Endometrial microvascular endothelial cells (primary cell): ENCODE measurements around the gene NUP37. TPM values are rescaled to one million over a fixed set of nuclear protein-coding genes. Genes with fewer than 3 reads are reported as not detected.
"Not testable (repeated sequence)": the region's sequence is repeated elsewhere in the genome, so short reads cannot be mapped to it uniquely, and the experiment has no call there.

Source experiments
- in situ Hi-C: cut with HindIII; loops from 2 replicates; pipeline ENCODE4 v1.10.0; 2017; ENCODE audit warnings: low sequenced_read_pairs, low pct_unique_long_range_greater_than_20kb; ENCODE audit errors: inconsistent ontology term
- total RNA-seq: library from RNA; depleted of rRNA; stranded (reverse); fragments of >200 nt; gene quantifications from one replicate; pipeline ENCODE4 v1.2.3, GENCODE V29; 2015; ENCODE audit errors: inconsistent ontology term

The NUP37 gene, protein sequence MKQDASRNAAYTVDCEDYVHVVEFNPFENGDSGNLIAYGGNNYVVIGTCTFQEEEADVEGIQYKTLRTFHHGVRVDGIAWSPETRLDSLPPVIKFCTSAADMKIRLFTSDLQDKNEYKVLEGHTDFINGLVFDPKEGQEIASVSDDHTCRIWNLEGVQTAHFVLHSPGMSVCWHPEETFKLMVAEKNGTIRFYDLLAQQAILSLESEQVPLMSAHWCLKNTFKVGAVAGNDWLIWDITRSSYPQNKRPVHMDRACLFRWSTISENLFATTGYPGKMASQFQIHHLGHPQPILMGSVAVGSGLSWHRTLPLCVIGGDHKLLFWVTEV
- 99.0 TPM for total RNA-seq

DNA sequence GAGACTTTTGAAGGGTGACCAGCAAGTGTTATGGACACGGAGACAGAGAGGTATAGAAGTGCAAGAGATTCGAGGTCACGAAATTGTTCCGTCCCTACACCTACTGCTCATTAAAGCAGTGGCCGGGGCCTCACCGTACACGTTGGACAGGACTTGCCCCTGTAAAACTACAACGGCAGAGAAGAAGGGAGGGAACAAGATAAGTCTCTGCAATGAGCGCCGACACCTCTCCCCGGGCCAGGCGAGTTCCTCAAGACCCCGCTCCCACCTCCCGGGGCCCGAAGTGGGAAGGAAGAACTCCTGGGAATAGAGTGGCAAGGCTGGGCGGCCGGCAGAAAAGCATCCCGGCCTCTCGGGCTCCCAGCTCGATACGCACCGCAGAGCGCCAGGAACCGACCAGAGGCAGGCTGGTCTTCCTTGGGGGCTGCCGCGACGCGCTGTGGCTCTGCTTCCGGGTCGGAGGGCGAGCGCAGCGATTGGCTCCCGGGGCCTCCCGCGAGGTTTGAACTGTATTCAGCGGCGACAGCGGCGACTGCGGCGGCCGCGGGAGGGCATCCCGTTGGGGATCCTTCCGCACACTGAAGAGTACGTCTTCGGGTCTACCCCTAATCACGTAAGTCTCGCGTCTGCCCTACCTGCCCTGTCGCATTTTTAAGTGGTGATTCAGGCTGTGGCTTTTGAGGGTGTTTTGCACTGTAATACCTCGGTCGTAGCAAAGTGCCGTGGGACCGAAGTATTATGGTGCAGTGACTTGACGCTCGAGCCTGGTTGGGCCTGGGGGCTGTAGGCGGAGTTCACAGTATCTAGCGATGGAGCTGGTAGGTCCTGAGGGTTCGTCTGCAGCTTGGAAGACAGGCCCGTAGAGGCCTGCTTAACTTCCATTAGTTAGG is at the start of gene NUP37, which contains the start of gene PARPBP:
Gene NUP37 (minus strand): TSS at position 441 of the 890 bp plus-strand sequence. CDS start 1,596 bp downstream, outside the sequence.
Gene PARPBP (plus strand): TSS at position 510 of the 890 bp plus-strand sequence. CDS start 3,706 bp downstream, outside the sequence.
- in situ Hi-C loops, result no loop called here

DNA sequence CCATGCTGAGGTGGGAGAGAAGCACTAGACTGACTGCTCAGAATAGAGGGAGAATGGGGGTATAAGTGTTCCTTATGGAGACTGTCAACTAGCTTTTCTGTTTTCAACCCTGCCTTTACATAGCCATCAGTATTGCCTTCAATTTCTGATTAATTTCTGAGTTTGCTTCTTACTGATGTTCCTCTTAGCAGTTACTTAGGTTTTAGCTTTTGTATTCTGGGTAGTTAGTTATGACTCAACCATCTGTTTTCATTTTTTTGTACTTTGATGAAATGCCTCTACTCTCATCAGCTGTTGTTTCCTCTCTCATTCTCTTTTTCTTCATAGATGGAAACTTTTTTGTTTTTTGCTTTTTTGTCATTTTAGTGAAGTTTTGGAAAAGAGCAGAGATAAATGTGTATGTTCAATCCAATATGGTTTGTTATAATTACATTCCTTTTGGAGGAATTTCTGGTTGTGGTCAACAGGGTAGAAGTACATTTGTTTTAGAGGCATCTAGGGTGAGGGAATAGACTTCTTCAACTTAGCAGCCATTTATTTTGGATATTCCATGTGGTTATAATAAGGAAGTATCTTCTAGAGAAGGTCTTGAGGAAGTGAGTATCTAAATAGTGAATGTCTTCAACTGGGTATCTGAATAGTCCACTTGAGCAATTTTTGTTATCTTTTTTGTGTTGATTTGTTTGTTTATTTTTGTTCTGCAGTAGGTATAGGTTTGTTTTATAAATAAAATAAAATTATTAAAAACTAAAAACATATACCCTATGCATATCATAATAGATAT is 48.1 kb upstream of the NUP37 start:
- in situ Hi-C loops, result no loop called here

DNA sequence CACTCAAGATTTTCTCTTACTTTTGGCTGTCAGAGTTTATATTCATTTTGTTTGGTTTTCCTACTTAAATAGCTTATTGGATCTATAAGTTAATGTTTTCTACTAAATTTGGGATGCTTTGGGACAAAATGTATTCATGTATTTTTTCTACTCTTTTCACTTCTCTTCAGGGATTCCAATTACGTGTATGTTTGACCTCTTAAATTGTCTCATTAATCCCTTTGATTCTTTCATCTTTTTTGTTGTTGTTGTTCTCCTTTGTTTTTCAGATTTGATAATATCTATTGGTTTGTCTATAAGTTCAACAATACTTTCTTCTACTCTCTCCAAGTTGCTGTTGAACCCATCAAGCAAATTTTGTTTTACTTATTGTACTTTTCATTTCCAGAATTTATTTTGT is 43.5 kb upstream of the NUP37 start:
- in situ Hi-C loops, result no loop called here

DNA sequence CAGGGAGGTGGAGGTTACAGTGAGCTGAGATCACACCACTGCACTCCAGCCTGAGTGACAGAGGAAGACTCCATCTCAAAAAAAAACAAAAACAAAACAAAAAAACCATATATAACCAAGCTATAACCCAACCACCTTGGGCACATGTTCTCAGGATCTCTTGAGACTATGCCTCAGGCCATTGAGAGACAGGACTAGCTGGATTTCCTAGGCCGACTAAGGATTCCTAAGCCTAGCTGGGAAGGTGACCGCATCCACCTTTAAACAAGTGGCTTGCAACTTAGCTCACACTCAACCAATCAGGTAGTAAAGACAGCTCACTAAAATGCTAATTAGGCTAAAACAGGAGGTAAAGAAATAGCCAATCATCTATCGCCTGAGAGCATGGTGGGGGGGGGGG is 35.3 kb upstream of the NUP37 start:
- in situ Hi-C loops, result not testable (repeated sequence)

DNA sequence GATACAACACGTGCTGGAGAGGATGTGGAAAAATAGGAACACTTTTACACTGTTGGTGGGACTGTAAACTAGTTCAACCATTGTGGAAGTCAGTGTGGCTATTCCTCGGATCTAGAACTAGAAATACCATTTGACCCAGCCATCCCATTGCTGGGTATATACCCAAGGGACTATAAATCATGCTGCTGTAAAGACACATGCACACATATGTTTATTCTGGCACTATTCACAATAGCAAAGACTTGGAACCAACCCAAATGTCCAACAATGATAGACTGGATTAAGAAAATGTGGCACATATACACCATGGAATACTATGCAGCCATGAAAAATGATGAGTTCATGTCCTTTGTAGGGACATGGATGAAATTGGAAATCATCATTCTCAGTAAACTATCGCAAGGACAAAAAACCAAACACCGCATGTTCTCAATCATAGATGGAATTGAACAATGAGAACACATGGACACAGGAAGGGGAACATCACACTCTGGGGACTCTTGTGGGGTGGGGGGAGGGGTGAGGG is 27.2 kb upstream of the NUP37 start:
- in situ Hi-C loops, result not testable (repeated sequence)

DNA sequence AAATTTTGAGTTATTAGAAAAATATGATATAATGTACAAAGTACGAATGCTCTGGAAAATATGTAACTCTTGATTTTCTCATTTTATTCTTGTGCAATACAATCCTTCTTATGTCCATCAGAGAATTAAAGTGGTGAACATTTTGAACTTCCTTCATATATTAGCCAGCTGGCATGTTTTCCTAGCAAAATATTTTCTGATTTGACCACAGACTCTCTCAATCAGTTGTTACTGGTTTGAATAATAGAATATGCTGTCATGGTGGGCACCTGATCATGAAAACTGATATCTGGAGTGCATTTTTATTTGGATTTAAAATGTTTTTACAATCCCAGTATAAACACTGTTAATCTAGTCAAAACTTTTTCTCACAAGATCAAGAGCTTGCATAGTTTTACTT is 24.3 kb upstream of the NUP37 start:
- in situ Hi-C loops, result no loop called here

DNA sequence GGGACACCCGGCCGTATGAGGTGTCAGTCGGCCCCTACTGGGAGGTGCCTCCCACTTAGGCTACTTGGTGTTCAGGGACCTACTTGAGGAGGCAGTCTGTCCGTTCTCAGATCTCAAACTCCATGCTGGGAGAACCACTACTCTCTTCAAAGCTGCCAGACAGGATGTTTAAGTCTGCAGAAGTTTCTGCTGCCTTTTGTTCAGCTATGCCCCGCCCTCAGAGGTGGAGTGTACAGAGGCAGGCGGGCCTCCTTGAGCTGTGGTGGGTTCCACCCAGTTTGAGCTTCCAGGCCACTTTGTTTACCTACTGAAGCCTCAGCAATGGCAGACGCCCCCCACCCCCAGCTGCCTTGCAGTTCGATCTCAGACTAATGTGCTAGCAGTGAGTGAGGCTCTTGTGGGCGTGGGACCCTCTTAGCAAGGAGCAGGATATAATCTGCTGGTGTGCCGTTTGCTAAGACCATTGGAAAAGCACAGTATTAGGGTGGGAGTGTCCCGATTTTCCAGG is 23.0 kb upstream of the NUP37 start:
- in situ Hi-C loops, result not testable (repeated sequence)

DNA sequence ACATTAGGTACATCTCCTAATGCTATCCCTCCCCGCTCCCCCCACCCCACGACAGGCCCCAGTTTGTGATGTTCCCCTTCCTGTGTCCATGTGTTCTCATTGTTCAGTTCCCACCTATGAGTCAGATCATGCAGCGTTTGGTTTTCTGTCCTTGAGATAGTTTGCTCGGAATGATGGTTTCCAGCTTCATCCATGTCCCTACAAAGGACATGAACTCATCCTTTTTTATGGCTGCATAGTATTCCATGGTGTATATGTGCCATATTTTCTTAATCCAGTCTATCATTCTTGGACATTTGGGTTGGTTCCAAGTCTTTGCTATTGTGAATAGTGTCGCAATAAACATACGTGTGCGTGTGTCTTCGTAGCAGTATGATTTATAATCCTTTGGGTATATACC is 17.7 kb upstream of the NUP37 start:
- in situ Hi-C loops, result not testable (repeated sequence)

DNA sequence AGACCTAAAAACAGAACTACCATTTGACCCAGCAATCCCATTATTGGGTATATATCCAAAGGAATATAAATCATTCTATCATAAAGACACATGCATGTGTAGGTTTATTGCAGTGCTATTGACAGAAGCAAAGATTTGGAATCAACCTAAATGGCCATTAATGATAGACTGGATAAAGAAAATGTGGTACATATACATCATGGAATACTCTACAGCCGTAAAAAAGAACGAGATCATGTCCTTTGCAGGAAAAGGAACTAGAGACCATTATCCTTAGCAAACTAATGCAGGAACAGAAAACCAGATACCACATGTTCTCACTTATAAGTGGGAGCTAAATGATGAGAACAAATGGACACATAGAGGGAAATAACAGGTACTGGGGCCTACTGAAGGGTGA is 11.5 kb upstream of the NUP37 start:
- in situ Hi-C loops, result not testable (repeated sequence)

DNA sequence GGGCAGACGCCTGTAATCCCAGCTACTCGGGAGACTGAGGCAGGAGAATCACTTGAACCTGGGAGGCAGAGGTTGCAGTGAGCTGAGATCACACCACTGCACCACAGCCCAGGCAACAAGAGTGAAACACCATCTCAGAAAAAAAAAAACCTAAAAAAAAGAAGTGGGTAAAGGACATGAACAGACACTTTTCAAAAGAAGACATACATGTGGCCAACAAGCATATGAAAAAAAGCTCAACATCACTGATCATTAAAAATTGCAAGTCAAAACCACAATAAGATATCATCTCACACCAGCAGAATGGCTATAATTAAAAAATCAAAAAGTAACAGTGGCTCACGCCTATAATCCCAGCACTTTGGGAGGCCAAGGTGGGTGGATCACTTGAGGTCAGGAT is 10.8 kb upstream of the NUP37 start:
- in situ Hi-C loops, result not testable (repeated sequence)

DNA sequence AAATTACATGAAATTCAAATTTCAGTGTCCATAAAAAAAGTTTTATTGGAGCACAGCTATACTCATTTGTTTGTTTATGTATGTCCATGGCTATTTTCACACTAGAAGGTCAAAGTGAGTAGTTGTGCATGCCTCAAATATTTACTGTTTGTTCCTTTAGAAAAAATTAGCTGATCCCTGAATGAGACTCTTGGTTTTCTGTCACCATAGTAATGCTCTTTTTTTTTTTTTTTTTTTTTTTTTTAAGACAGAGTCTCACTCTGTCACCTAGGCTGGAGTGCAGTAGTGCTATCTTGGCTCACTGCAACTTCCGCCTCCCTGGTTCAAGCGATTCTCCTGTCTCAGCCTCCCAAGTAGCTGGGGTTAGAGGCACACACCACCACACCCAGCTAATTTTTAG is 1.4 kb upstream of the NUP37 start:
- in situ Hi-C loops, result not testable (repeated sequence)

DNA sequence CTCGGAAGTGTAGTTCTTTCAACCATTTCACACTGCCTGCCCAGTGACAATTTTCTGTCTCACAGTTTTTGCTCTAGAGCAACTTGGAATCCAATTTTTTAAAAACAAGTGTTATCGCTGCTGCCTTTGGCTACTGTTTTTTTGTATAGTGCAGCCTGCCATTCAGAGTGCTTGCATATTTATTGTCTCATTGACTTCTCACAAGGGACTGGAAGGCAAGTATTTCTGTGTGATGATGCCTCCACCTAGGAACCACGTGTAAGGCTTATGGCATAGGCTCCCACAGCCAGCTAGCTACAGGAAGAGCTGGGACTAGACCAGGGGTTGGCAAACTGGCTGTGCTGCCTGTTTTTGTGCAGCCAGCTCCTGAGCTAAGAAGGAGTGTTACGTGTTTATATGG is 972 bp upstream of the NUP37 start:
- in situ Hi-C loops, result no loop called here

DNA sequence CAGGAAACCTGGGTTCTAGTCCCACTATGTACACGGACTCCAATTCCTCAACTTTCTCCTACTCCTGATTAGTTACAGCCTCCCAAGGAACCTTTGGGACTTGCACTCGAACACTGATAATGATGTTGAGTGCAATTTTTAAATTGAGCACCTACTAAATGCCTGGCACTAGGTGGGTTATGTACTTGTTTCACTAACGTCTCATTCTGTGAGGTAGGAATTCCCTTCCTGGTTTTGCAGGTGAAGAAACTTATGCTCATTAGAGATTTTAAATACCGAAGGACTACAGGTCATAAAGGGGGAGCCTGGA is 605 bp upstream of the NUP37 start:
- in situ Hi-C loops, result no loop called here

DNA sequence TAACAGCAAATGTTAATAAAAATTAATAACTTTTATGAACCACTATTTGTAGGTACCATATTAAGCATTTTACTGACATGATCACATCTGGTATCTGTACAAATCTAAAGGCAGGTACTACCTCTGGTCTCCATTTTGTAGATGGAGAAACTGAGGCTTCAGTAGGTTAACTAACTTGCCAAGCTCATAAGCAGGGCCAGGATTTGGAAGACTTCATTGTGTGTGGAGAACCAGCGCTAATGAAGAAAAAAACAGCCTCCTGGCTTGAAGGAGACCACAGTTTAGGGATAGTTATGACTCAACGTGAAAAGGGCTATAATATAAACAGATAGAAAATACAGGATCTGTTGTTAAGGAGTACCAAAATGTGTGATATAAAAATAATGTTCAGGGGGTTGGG is 1.0 kb downstream of the NUP37 start:
- in situ Hi-C loops, result no loop called here

DNA sequence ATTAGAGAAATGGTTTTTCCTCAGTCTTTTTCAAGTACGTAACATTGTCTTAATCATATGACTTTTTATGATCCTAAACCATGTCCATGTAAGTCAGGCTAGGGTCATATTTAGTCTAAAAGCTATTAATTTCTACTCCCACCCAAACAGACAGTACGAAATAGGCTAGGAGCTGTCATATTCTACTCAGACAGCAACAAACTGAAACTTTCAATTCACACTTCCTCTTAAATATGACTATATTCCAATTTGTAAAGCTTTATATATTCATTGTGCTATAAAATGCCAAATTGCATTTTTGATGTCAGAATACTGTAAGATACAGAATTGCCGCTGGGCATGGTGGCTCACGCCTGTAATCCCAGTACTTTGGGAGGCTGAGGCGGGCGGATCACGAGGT is 3.5 kb downstream of the NUP37 start:
- in situ Hi-C loops, result no loop called here

DNA sequence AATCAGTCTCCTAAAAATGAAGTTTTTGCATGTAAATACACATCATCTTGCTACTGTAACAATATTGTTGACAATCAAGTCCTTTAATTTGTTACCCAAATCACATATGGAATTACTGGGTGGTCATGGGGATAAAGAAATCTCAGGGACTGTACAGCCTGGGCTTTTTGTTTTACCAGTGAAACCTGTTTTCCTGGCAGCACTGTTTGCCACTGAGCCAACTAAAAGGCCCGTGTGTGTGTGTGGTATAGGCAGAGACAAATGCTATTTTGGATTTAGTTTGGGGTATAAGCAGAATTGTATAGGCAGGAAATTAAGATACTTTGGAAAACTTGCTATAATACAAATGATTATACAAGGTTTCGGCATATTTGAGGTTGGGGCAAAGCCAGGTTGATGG is 5.7 kb downstream of the NUP37 start:
- in situ Hi-C loops, result no loop called here

DNA sequence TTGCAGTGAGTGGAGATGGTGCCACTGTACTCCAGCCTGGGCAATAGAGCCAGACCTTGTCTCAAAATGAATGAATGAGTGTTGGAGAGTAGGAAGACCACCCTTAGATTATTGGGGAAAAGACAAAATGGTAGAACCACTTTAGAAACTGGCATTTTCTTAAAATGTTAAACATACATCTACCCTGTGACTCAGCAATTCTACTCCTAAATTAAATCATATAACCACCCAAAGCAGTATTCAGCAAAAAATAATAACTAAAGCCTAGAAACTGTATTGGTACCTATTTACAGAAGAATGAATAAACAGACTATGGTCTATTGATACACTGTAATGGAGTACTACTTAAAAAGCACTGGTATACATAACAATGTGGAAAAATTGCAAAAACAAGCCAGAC is 9.1 kb downstream of the NUP37 start:
- in situ Hi-C loops, result no loop called here

DNA sequence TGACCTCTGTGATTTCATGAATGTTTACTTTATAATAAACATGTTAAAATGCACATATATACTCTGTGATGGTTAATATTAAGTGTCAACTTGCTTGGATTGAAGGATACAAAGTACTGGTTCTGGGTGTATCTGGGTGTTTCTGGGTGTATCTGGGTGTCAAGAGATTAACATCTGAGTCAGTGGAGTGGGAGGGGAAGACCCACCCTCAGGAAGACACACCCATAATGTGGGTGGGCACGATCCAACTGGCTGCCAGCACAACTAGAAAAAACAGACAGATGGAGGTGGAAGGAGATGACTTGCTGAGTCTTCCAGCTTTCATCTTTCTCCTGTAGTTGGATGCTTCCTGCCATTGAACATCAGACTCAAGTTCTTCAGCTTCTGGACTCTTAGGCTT is 11.9 kb downstream of the NUP37 start:
- in situ Hi-C loops, result no loop called here

DNA sequence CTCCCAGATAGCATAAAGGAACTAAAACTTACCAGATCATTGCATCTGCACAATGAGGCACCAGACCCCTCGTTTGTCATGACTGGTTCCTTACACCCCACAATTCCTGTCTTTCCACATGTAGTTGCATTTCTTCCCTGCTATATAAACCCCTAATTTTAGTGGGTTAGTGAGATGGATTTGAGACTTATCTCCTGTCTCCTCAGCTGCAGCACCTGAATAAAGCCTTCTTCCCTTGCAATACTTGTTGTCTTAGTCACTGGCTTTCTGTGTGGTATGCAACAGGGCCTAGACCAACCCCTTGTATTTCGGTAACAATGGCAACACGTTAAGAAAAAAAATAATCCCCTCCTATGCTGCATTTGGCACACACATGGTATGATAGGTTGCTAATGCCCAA is 13.0 kb downstream of the NUP37 start:
- in situ Hi-C loops, result no loop called here
